Smooth muscle cell (in vitro differentiated cells): ENCODE results near the gene CAPN2. TPM values are rescaled to one million over a fixed set of nuclear protein-coding genes. Genes with fewer than 3 reads are reported as not detected.

Source experiments
- DNase-seq: peaks from one replicate; lab custom pipeline; 2025; ENCODE audit not compliant: unreplicated experiment; lab: John Stamatoyannopoulos, UW
- H2AFZ ChIP-seq: fragments of 200-600 bp; sonication (generic); 2 replicates; pipeline ENCODE4 v1.6.0; 2016; ENCODE audit warnings: antibody characterized with exemption, low read depth, mild to moderate bottlenecking
- H3F3A ChIP-seq: fragments of 200-600 bp; sonication (generic); 2 replicates; pipeline ENCODE4 v1.6.0; 2017; ENCODE audit warnings: antibody characterized with exemption, low read depth
- H3K27ac ChIP-seq: fragments of 200-600 bp; sonication (generic); 2 replicates; pipeline ENCODE4 v1.5.1; 2016; ENCODE audit warnings: low read depth, mild to moderate bottlenecking
- H3K27me3 ChIP-seq: fragments of 200-600 bp; sonication (generic); 2 replicates; pipeline ENCODE4 v1.6.1; 2016; ENCODE audit warnings: low read depth, mild to moderate bottlenecking
- H3K36me3 ChIP-seq: fragments of 200-600 bp; sonication (generic); 2 replicates; pipeline ENCODE4 v1.5.1; 2016; ENCODE audit warnings: low read depth
- H3K4me1 ChIP-seq: fragments of 200-600 bp; sonication (generic); 2 replicates; pipeline ENCODE4 v1.5.1; 2016; ENCODE audit warnings: low read depth
- H3K4me2 ChIP-seq: fragments of 200-600 bp; sonication (generic); 2 replicates; pipeline ENCODE4 v1.6.0; 2016; ENCODE audit warnings: mild to moderate bottlenecking
- H3K4me3 ChIP-seq: fragments of 200-600 bp; sonication (generic); 2 replicates; pipeline ENCODE4 v1.5.1; 2016; ENCODE audit warnings: mild to moderate bottlenecking
- H3K79me2 ChIP-seq: fragments of 200-600 bp; sonication (generic); 2 replicates; pipeline ENCODE4 v1.6.0; 2016; ENCODE audit warnings: low read depth, mild to moderate bottlenecking
- H3K9ac ChIP-seq: fragments of 200-600 bp; sonication (generic); 2 replicates; pipeline ENCODE4 v1.6.0; 2016; ENCODE audit warnings: low read depth
- H3K9me3 ChIP-seq: fragments of 200-600 bp; sonication (generic); replicated peaks from 2 replicates; pipeline ENCODE4 v1.5.1; 2016; ENCODE audit warnings: low read depth
- H4K20me1 ChIP-seq: fragments of 200-600 bp; sonication (generic); 2 replicates; pipeline ENCODE4 v1.6.0; 2016; ENCODE audit warnings: low read depth
- WGBS: methylation state at CpG from one replicate; pipeline ENCODE4 v1.1.7; 2016; ENCODE audit warnings: low lambda C conversion rate; 5-methylcytosine and 5-hydroxymethylcytosine counted together
- polyA plus RNA-seq: library from polyadenylated mRNA; unstranded; fragments of >200 nt; fragmentation: Nextera tagmentation; extraction: Ambion mirVana; gene quantifications from 2 replicates; pipeline ENCODE4 v1.2.1, GENCODE V29; 2016
- total RNA-seq: library from RNA; depleted of rRNA; stranded (reverse); fragments of >200 nt; gene quantifications from 2 replicates; pipeline ENCODE4 v1.2.3, GENCODE V29; 2014
- TF ChIP-seq, protein P1 (sequence below): fragments of 200-600 bp; sonication (generic); IDR thresholded peaks from 2 replicates; pipeline ENCODE4 v1.5.1; 2017; ENCODE audit warnings: borderline replicate concordance, mild to moderate bottlenecking, antibody characterized with exemption; ENCODE audit not compliant: insufficient read depth, poor library complexity, severe bottlenecking

CAPN2 gene
- total and polyA plus RNA-seq, 2 experiments from 2014 or later = 182 to 229 TPM

DNA sequence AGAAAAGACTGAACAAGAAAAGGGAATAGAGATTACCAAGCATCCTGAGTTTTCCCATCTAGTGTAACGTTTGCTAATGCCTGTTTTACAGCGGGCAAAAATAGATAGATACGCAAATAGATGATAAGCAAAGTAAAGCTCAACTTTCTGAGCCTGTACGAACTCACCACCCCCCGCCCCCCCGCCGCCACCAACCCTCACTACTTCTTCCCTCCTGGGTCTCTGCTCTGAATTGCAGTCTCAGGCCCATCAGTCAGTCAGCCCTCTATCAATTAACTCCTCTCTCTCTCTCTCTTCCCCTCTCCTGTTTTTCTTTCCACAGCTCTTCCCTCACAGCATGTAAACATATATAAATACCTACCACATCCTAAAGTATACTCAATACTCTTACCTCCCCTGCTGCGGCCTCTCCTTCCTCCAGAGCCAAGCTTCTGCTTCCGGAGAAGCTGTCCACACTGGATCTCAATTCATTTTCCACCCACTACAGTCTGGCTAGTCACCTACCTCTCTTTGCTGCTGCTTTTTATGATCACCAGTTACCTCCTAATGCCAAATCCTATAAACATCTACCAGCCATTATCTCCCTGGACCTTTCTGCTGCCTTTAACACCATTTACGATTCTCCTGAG, 64.6 kb downstream of the CAPN2 start:
- H2AFZ ChIP-seq = no peak overlapping the region
- H3F3A ChIP-seq = peaks cover 19% of the 10 kb centered on the region
- peaks cover 18% of the 10 kb centered on the region for H3K36me3 ChIP-seq
- H3K79me2 ChIP-seq = no peaks in the 10 kb centered on the region
- no peak overlapping the region for H3K4me2 ChIP-seq
- 70% methylated on average over 10 of the region's 10 CpGs for WGBS
- peaks cover 9% of the 10 kb centered on the region for H3K4me1 ChIP-seq
- no peak for DNase-seq
- H4K20me1 ChIP-seq = peaks cover 8% of the 10 kb centered on the region
- H3K9ac ChIP-seq = no peak overlapping the region
- H3K4me3 ChIP-seq = no peak overlapping the region
- peak overlapping the region; percentile 79 for H3K27ac ChIP-seq
- no peaks in the 10 kb centered on the region for H3K27me3 ChIP-seq
- H3K9me3 ChIP-seq = no peaks in the 10 kb centered on the region
- TF ChIP-seq, protein P1, sequence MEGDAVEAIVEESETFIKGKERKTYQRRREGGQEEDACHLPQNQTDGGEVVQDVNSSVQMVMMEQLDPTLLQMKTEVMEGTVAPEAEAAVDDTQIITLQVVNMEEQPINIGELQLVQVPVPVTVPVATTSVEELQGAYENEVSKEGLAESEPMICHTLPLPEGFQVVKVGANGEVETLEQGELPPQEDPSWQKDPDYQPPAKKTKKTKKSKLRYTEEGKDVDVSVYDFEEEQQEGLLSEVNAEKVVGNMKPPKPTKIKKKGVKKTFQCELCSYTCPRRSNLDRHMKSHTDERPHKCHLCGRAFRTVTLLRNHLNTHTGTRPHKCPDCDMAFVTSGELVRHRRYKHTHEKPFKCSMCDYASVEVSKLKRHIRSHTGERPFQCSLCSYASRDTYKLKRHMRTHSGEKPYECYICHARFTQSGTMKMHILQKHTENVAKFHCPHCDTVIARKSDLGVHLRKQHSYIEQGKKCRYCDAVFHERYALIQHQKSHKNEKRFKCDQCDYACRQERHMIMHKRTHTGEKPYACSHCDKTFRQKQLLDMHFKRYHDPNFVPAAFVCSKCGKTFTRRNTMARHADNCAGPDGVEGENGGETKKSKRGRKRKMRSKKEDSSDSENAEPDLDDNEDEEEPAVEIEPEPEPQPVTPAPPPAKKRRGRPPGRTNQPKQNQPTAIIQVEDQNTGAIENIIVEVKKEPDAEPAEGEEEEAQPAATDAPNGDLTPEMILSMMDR = no peak

DNA sequence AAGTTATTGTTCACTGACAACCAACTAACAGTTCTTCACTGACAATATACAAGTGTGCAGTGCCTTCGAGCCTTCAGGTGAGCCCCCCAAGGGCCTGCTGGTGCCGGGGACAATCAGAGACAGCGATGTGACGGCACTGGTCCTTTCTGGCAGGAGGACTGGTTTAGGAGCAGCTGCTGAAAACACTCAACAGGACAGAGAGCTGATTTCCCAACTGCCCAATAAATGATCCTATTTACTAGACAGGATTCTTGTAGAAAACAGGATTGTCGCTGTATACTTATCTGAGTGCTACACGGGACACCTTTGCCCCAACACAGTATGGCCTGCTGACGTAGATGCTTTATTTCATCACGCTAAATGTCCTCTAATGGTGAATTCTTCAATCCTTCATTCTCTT, 68.0 kb downstream of the CAPN2 start:
- H4K20me1 ChIP-seq = no peaks in the 10 kb centered on the region
- H3K4me3 ChIP-seq = no peak overlapping the region
- H2AFZ ChIP-seq = no peak overlapping the region
- H3K9me3 ChIP-seq = no peaks in the 10 kb centered on the region
- no peak overlapping the region for H3K4me2 ChIP-seq
- H3K36me3 ChIP-seq = peaks cover 11% of the 10 kb centered on the region
- H3K27ac ChIP-seq = no peak overlapping the region
- 96% methylated on average over 8 of the region's 8 CpGs for whole genome bisulfite sequencing
- no peak overlapping the region for H3K9ac ChIP-seq
- H3K4me1 ChIP-seq = no peaks in the 10 kb centered on the region
- H3K79me2 ChIP-seq = no peaks in the 10 kb centered on the region
- no peaks in the 10 kb centered on the region for H3K27me3 ChIP-seq
- DNase-seq = no peak
- H3F3A ChIP-seq = peaks cover 6% of the 10 kb centered on the region
- TF ChIP-seq, protein P1 = no peak

DNA sequence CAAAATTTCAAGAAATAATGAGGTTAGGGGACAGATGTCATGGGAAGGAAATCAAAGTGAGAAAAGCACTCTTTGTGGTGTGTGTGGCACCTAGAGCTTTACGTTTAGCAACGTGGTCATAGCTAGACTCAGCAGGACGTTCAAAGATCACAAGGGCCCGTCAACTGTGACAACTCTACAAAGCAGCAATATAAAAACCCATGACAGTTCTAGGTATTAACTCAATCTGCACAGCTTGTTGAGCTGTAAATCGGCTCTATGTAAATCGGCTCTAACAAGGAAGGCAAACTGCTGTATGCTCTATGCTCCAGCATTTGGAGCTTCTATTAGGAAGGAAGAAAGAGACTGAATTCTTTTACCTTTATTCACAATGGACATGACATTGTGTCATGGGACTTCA, 68.6 kb downstream of the CAPN2 start:
- no peak for DNase-seq
- no peak overlapping the region for H3K4me3 ChIP-seq
- no peaks in the 10 kb centered on the region for H3K27me3 ChIP-seq
- peak overlapping the region; percentile 56 for H3K27ac ChIP-seq
- no peaks in the 10 kb centered on the region for H3K9me3 ChIP-seq
- no peaks in the 10 kb centered on the region for H3K79me2 ChIP-seq
- H3K4me1 ChIP-seq = no peaks in the 10 kb centered on the region
- peaks cover 11% of the 10 kb centered on the region for H3K36me3 ChIP-seq
- no peak overlapping the region for H3K4me2 ChIP-seq
- 92% methylated on average over 6 of the region's 6 CpGs for WGBS
- TF ChIP-seq, protein P1 = no peak
- no peak overlapping the region for H2AFZ ChIP-seq
- H4K20me1 ChIP-seq = no peaks in the 10 kb centered on the region
- H3K9ac ChIP-seq = no peak overlapping the region
- H3F3A ChIP-seq = peaks cover 5% of the 10 kb centered on the region

DNA sequence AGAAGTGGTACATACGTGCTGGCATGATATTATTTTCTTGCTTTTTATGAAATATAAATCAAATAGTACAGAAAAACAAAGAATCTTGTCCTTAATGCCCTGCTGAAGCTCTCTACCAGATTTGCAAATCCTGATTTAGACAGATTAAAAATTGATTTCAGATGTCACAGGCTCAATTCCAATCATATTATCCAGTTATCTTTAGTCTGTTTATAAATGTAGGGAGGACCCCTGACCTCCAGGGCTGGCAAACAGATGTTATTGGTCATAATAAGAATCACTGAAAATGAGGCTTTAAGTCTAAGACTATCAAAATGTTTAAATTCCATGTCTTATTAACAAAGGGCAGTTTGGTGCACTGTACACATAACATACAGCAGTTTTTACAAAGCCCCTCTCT, 71.3 kb downstream of the CAPN2 start:
- H4K20me1 ChIP-seq = no peaks in the 10 kb centered on the region
- H3K4me3 ChIP-seq = no peak overlapping the region
- H3K27me3 ChIP-seq = no peaks in the 10 kb centered on the region
- H2AFZ ChIP-seq = no peak overlapping the region
- DNase-seq = no peak
- H3K36me3 ChIP-seq = peaks cover 14% of the 10 kb centered on the region
- H3K79me2 ChIP-seq = no peaks in the 10 kb centered on the region
- H3K4me1 ChIP-seq = no peaks in the 10 kb centered on the region
- H3K27ac ChIP-seq = no peak overlapping the region
- no peak overlapping the region for H3K4me2 ChIP-seq
- H3K9me3 ChIP-seq = no peaks in the 10 kb centered on the region
- no peaks in the 10 kb centered on the region for H3F3A ChIP-seq
- H3K9ac ChIP-seq = no peak overlapping the region
- WGBS = 89% methylated on average over 1 of the region's 1 CpG
- TF ChIP-seq, protein P1 = no peak
